ENCODE data around the gene TNFRSF8.

DNA sequence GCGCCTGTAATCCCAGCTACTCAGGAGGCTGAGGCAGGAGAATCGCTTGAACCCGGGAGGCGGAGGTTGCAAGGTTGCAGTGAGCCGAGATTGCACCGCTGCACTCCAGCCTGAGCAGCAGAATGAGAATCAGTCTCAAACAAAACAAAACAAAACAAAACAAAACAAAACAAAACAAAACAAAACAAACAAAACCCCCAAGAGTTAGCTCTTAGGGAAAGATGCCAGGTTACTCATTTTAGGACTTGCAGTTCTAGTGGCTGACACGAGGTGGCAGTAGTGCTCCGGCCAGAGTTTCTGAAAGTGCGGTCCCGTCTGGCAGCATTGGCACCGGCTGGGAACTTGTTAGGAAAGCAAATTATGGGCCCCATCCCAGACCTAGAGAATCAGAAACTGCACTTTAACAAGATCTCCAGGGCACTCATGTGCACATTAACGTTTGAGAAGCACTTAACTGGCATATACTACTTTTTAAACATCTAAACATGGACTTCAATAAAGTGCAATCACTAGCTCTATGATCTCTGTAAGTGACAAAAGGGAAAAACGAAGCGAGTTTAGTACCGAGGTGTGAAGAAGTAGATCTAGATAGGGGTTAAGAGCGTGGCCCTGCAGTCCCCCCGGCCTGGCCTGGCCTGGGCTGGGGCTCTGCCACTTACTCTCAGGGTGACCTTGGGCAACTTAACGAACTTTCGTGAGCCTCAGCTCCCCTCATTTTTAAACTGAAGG, 61.8 kb downstream of the TNFRSF8 start:
- TF ChIP-seq, protein P1, sequence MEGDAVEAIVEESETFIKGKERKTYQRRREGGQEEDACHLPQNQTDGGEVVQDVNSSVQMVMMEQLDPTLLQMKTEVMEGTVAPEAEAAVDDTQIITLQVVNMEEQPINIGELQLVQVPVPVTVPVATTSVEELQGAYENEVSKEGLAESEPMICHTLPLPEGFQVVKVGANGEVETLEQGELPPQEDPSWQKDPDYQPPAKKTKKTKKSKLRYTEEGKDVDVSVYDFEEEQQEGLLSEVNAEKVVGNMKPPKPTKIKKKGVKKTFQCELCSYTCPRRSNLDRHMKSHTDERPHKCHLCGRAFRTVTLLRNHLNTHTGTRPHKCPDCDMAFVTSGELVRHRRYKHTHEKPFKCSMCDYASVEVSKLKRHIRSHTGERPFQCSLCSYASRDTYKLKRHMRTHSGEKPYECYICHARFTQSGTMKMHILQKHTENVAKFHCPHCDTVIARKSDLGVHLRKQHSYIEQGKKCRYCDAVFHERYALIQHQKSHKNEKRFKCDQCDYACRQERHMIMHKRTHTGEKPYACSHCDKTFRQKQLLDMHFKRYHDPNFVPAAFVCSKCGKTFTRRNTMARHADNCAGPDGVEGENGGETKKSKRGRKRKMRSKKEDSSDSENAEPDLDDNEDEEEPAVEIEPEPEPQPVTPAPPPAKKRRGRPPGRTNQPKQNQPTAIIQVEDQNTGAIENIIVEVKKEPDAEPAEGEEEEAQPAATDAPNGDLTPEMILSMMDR (IDR thresholded peaks at IDR 0.05), result peak; percentile 92 to 99 (median 98)
- no peak for TF ChIP-seq POLR2A (IDR thresholded peaks at IDR 0.05)

All from thyroid gland (tissue), 4 donors.